ENCODE data around the gene PNKD. TPM values are rescaled to one million over a fixed set of nuclear protein-coding genes. Genes with fewer than 3 reads are reported as not detected.

Gene PNKD
- total and polyA plus RNA-seq, 10 of the 15 experiments (the other 5 are each of a cell fraction or from before 2014, with no cell fraction given) = 27.2 to 106 (median 61.3) TPM

DNA sequence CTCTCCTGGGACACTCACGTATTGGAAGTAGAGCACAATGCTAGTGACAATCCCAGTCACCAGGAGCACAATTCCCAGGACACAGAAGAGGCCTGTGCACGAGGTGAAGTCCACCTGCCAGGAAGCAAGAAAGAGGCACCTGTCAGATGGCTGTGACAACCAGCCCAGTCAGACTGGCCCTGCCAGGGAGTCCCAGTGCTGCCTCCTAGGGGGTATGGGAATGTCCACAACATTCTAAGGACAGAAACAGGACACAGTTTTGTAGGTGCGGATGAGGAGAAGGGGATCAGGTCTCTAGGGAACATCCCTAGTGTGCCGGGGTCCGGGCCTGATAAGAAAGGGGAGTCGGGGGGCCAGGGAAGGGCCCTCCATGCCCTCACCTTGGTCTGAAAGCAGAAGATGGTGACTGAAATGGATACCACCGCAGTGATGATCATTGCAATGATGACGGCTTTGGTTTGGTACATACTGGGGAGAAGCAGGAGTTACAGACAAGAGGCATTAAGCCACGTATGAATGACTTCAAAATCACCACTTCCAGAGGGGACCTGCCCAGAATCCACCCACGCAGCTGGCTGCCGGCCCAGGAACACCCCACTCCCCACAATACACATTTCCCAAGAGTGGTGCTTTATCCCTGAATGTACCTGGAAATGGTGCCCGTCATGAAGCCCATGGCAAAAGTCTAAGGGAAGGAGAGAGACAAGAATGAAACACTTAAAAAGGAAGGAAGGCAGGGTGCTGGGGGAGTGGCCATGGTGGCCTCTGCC, 6.9 kb downstream of the PNKD start (continued):
- TF ChIP-seq, protein P1, sequence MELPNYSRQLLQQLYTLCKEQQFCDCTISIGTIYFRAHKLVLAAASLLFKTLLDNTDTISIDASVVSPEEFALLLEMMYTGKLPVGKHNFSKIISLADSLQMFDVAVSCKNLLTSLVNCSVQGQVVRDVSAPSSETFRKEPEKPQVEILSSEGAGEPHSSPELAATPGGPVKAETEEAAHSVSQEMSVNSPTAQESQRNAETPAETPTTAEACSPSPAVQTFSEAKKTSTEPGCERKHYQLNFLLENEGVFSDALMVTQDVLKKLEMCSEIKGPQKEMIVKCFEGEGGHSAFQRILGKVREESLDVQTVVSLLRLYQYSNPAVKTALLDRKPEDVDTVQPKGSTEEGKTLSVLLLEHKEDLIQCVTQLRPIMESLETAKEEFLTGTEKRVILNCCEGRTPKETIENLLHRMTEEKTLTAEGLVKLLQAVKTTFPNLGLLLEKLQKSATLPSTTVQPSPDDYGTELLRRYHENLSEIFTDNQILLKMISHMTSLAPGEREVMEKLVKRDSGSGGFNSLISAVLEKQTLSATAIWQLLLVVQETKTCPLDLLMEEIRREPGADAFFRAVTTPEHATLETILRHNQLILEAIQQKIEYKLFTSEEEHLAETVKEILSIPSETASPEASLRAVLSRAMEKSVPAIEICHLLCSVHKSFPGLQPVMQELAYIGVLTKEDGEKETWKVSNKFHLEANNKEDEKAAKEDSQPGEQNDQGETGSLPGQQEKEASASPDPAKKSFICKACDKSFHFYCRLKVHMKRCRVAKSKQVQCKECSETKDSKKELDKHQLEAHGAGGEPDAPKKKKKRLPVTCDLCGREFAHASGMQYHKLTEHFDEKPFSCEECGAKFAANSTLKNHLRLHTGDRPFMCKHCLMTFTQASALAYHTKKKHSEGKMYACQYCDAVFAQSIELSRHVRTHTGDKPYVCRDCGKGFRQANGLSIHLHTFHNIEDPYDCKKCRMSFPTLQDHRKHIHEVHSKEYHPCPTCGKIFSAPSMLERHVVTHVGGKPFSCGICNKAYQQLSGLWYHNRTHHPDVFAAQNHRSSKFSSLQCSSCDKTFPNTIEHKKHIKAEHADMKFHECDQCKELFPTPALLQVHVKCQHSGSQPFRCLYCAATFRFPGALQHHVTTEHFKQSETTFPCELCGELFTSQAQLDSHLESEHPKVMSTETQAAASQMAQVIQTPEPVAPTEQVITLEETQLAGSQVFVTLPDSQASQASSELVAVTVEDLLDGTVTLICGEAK (IDR thresholded peaks at IDR 0.05; ENCODE audit: borderline replicate concordance) = no peak

DNA sequence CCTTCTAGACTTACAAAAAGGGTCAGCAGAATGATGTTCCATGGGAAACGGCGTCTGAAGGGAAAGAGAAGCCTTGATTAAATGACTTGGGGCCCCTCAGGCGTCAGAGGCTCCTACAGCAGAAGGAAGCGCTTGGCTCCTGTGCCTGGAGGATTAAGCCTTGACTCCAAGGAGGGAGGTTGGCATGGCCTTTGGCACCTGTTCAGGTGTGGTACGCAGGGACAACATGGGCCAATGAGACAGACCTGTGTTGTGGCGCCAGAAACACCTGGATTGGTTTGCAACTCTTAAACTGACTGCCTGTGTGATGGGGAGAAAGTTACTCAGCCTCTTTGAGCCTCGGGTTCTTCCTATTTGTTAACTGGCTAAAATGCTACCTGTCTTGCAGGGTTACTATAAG, 7.6 kb downstream of the PNKD start:
- Histone ChIP-seq H3K79me2 (ENCODE audit: control insufficient read depth, insufficient read depth, low read length) (no peaks in the 10 kb centered on the region), H3K27me3 (replicated peaks in 1 of 2; ENCODE audit: control insufficient read depth in 2 of 2, insufficient read depth in 2 of 2, low read length in 1 of 2) (no peaks in the 10 kb centered on the region), H3K4me2 (ENCODE audit: control insufficient read depth, insufficient read depth) (no peak overlapping the region), H3K9me3 (replicated peaks; ENCODE audit: control insufficient read depth, insufficient read depth, low read length) (no peaks in the 10 kb centered on the region), H3K4me1 (ENCODE audit: control insufficient read depth, insufficient read depth, low read length) (no peaks in the 10 kb centered on the region), H2AFZ (ENCODE audit: control insufficient read depth, low read depth, low read length) (no peak overlapping the region), H3K9ac (ENCODE audit: control insufficient read depth, insufficient read depth, low read length) (no peak overlapping the region), H3K4me3 (no peak overlapping the region), H4K20me1 (ENCODE audit: control insufficient read depth, insufficient read depth) (no peaks in the 10 kb centered on the region), H3K36me3 (ENCODE audit: control insufficient read depth in 2 of 2, insufficient read depth in 2 of 2, low read length in 1 of 2) (peaks cover 28 to 31% of the 10 kb centered on the region in 2 experiments), H3K27ac (ENCODE audit: control insufficient read depth, insufficient read depth) (no peak overlapping the region)
- in situ Hi-C loops (cut with MboI) (loop anchor here (25.0 kb wide), 1 partner anchor 109 kb away; the partner anchor contains the start of genes CTDSP1 and SLC11A1), intact Hi-C loops (cut with micrococcal nuclease; ENCODE audit: unreplicated experiment) (no loop called here)
- no peak for DNase-seq (ENCODE audit: low read depth, low spot score)
- TF ChIP-seq, protein P2, sequence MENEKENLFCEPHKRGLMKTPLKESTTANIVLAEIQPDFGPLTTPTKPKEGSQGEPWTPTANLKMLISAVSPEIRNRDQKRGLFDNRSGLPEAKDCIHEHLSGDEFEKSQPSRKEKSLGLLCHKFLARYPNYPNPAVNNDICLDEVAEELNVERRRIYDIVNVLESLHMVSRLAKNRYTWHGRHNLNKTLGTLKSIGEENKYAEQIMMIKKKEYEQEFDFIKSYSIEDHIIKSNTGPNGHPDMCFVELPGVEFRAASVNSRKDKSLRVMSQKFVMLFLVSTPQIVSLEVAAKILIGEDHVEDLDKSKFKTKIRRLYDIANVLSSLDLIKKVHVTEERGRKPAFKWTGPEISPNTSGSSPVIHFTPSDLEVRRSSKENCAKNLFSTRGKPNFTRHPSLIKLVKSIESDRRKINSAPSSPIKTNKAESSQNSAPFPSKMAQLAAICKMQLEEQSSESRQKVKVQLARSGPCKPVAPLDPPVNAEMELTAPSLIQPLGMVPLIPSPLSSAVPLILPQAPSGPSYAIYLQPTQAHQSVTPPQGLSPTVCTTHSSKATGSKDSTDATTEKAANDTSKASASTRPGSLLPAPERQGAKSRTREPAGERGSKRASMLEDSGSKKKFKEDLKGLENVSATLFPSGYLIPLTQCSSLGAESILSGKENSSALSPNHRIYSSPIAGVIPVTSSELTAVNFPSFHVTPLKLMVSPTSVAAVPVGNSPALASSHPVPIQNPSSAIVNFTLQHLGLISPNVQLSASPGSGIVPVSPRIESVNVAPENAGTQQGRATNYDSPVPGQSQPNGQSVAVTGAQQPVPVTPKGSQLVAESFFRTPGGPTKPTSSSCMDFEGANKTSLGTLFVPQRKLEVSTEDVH (IDR thresholded peaks at IDR 0.05; ENCODE audit: low read depth, partially characterized antibody) = no peak
- no peak for TF ChIP-seq DPF2 (IDR thresholded peaks at IDR 0.05)
- TF ChIP-seq SP1 (IDR thresholded peaks at IDR 0.05; ENCODE audit: low read depth, low read length) = no peak
- ChIA-PET RAD21 (ENCODE audit: unreplicated experiment) (no interaction called here), SMC1A (ENCODE audit: uncharacterized antibody, unreplicated experiment) (no interaction called here), CTCF (no interaction called here), POLR2A (no interaction called here)
- no peak for FAIRE-seq
- 74% methylated on average over 7 of the region's 7 CpGs for WGBS (ENCODE audit: insufficient coverage, insufficient replicate concordance, low lambda C conversion rate, missing lambda C conversion rate)
- BruUV-seq (replicated peaks) = no TSS peak
- no peak for ATAC-seq
